PC-3 (cell line): ENCODE measurements around the gene GABRB2. TPM values are rescaled to one million over a fixed set of nuclear protein-coding genes. Genes with fewer than 3 reads are reported as not detected.

Experiments used
- ATAC-seq: fragments of 200-7000 bp; cut with Tn5 transposase; 2 replicates; pipeline ENCODE4 v1.9.1; 2020; ENCODE audit warnings: mild to moderate bottlenecking, moderate library complexity
- BruUV-seq: library from RNA; stranded (reverse); fragments of 400-500 nt; replicated peaks from 2 replicates; lab custom pipeline; 2021; lab: Mats Ljungman, UMichigan
- CTCF ChIA-PET: fragments of 300-600 bp; sonication (Branson Sonifier 250); formaldehyde crosslinking; loops from one replicate; lab custom pipeline; 2022; ENCODE audit warnings: antibody characterized with exemption; lab: Charles Lee
- POLR2A ChIA-PET: fragments of 300-600 bp; sonication (Branson Sonifier 250); formaldehyde crosslinking; loops from one replicate; lab custom pipeline; 2022; ENCODE audit warnings: antibody characterized with exemption; ENCODE audit not compliant: unreplicated experiment; lab: Charles Lee
- DNase-seq: peaks from one replicate; pipeline ENCODE4 v3.0.0-alpha.2; 2015
- H2AFZ ChIP-seq: fragments of 300-600 bp; sonication (generic); 2 replicates; pipeline ENCODE4 v1.6.0; 2016; ENCODE audit warnings: antibody characterized with exemption, low read length
- H3F3A ChIP-seq: fragments of 300-600 bp; sonication (generic); one replicate; pipeline ENCODE4 v1.6.0; 2017; ENCODE audit warnings: antibody characterized with exemption, low read length, control low read depth, mild to moderate bottlenecking; ENCODE audit not compliant: unreplicated experiment
- H3K27ac ChIP-seq: fragments of 300-600 bp; sonication (generic); 2 replicates; pipeline ENCODE4 v1.5.1; 2016; ENCODE audit warnings: mild to moderate bottlenecking, low read length
- H3K27me3 ChIP-seq: fragments of 300-600 bp; sonication (generic); 2 replicates; pipeline ENCODE4 v1.6.1; 2016; ENCODE audit warnings: low read length, mixed read lengths
- H3K36me3 ChIP-seq: fragments of 300-600 bp; sonication (generic); 2 replicates; pipeline ENCODE4 v1.6.1; 2016; ENCODE audit warnings: low read depth, mixed run types, low read length, mixed read lengths
- H3K4me1 ChIP-seq: fragments of 300-600 bp; sonication (generic); 2 replicates; pipeline ENCODE4 v1.5.1; 2016; ENCODE audit warnings: low read length; ENCODE audit not compliant: insufficient read depth
- H3K4me2 ChIP-seq: fragments of 300-600 bp; sonication (generic); 2 replicates; pipeline ENCODE4 v1.6.0; 2016; ENCODE audit warnings: low read length
- H3K4me3 ChIP-seq: fragments of 300-600 bp; sonication (generic); 2 replicates; pipeline ENCODE4 v1.5.1; 2016; ENCODE audit warnings: mild to moderate bottlenecking, low read length, mixed read lengths
- H3K79me2 ChIP-seq: fragments of 300-600 bp; sonication (generic); 2 replicates; pipeline ENCODE4 v1.6.1; 2017; ENCODE audit warnings: low read length, mixed read lengths
- H3K9ac ChIP-seq: fragments of 300-600 bp; sonication (generic); 2 replicates; pipeline ENCODE4 v1.6.0; 2016; ENCODE audit warnings: mild to moderate bottlenecking, low read length
- H3K9me2 ChIP-seq: fragments of 300-600 bp; sonication (generic); replicated peaks from 2 replicates; pipeline ENCODE4 v1.6.1; 2016; ENCODE audit warnings: mixed run types, low read length, mixed read lengths
- H3K9me3 ChIP-seq: fragments of 300-600 bp; sonication (generic); 2 replicates; pipeline ENCODE4 v1.6.1; 2016; ENCODE audit warnings: low read length, mixed read lengths
- H4K20me1 ChIP-seq: fragments of 300-600 bp; sonication (generic); 2 replicates; pipeline ENCODE4 v1.6.1; 2016; ENCODE audit warnings: low read length, mixed read lengths
- CTCF ChIP-seq: fragments of 300-600 bp; sonication (generic); conservative IDR thresholded peaks from 2 replicates; pipeline ENCODE4 v1.5.1; 2017; ENCODE audit warnings: antibody characterized with exemption, low read depth, mild to moderate bottlenecking, low read length
- EZH2 ChIP-seq: fragments of 300-600 bp; sonication (generic); IDR thresholded peaks from one replicate; pipeline ENCODE4 v1.6.1; 2017; ENCODE audit warnings: antibody characterized with exemption, mild to moderate bottlenecking, low read length; ENCODE audit not compliant: unreplicated experiment
- EZH2phosphoT487 ChIP-seq: fragments of 300-600 bp; sonication (generic); IDR thresholded peaks from 2 replicates; pipeline ENCODE4 v1.6.1; 2018; ENCODE audit warnings: mild to moderate bottlenecking, antibody characterized with exemption, low read length, borderline replicate concordance
- intact Hi-C: fragments of 100-400 bp; cut with micrococcal nuclease; formaldehyde crosslinking; loops from 2 replicates; pipeline ENCODE4 v1.9.0; 2023
- total RNA-seq: library from RNA; depleted of rRNA; stranded (reverse); fragments of >200 nt; gene quantifications from 2 replicates; pipeline ENCODE4 v1.2.3, GENCODE V29; 2014

Gene GABRB2
- total RNA-seq, 1 experiment from 2014 or later = not detected

GRCh38 chr5:161387121-161387520 is 159.4 kb downstream of the GABRB2 start:
- no peaks in the 10 kb centered on the region for H4K20me1 ChIP-seq
- ATAC-seq (no peak), DNase-seq (no peak)
- H3K36me3 ChIP-seq = no peaks in the 10 kb centered on the region
- intact Hi-C loops = no loop called here
- H3K4me2 ChIP-seq = no peak overlapping the region
- no peaks in the 10 kb centered on the region for H3K4me1 ChIP-seq
- no peak overlapping the region for H3K27ac ChIP-seq
- no peak overlapping the region for H2AFZ ChIP-seq
- peaks cover 8% of the 10 kb centered on the region for H3K9me3 ChIP-seq
- H3F3A ChIP-seq = no peaks in the 10 kb centered on the region
- BruUV-seq = no TSS peak
- H3K27me3 ChIP-seq = no peaks in the 10 kb centered on the region
- no peak overlapping the region for H3K9ac ChIP-seq
- H3K4me3 ChIP-seq = no peak overlapping the region
- POLR2A ChIA-PET = no interaction called here
- H3K9me2 ChIP-seq = no peaks in the 10 kb centered on the region
- CTCF ChIA-PET = no interaction called here
- TF ChIP-seq EZH2phosphoT487 = no peak
- no peak for TF ChIP-seq EZH2
- no peak for TF ChIP-seq CTCF
- no peaks in the 10 kb centered on the region for H3K79me2 ChIP-seq

- H3K4me1 ChIP-seq = no peaks in the 10 kb centered on the region
- TF ChIP-seq EZH2phosphoT487 = no peak
- no peak for TF ChIP-seq CTCF
- no peak for TF ChIP-seq EZH2
- intact Hi-C loops = no loop called here
- no peaks in the 10 kb centered on the region for H4K20me1 ChIP-seq
- no TSS peak for BruUV-seq
- H3K4me2 ChIP-seq = no peak overlapping the region
- no peak overlapping the region for H3K9ac ChIP-seq
- DNase-seq (no peak), ATAC-seq (no peak)
- no peak overlapping the region for H2AFZ ChIP-seq
- no peaks in the 10 kb centered on the region for H3K79me2 ChIP-seq
- no peaks in the 10 kb centered on the region for H3K36me3 ChIP-seq
- POLR2A ChIA-PET = no interaction called here
- H3F3A ChIP-seq = no peaks in the 10 kb centered on the region
- H3K9me2 ChIP-seq = no peaks in the 10 kb centered on the region
- H3K27me3 ChIP-seq = no peaks in the 10 kb centered on the region
- no peak overlapping the region for H3K4me3 ChIP-seq
- CTCF ChIA-PET = no interaction called here
- no peak overlapping the region for H3K27ac ChIP-seq
- H3K9me3 ChIP-seq = peaks cover 8% of the 10 kb centered on the region; the same call in 1 of the 2 replicates
Measured at GRCh38 chr5:161385027-161385426, 161.5 kb downstream of the GABRB2 start.

DNA sequence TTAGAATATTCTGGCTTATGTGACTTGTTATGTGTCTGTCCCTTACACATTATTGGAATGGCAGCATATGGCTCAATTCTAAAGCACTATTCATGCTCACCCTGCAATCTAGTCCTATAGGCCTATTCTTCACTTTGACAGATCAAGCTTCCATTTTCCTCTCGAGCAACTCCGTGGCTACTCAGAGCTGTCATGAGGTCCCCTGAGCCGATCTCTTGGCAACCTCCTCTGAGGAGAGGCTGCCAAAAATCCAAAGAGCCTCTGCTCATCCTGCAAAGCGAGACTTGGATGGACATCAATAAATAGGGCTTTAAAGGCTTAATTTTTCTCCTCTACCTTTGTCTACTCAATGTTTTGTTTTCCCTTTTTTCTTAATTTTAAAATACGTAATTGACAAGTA is 163.8 kb downstream of the GABRB2 start:
- no peaks in the 10 kb centered on the region for H3K36me3 ChIP-seq
- peaks cover 21% of the 10 kb centered on the region; the same call in 1 of the 2 replicates for H3K9me3 ChIP-seq
- H3K4me2 ChIP-seq = no peak overlapping the region
- no peaks in the 10 kb centered on the region for H3K4me1 ChIP-seq
- ChIA-PET POLR2A (no interaction called here), CTCF (no interaction called here)
- no TSS peak for BruUV-seq
- H3K4me3 ChIP-seq = no peak overlapping the region
- DNase-seq = no peak
- H3K79me2 ChIP-seq = no peaks in the 10 kb centered on the region
- H2AFZ ChIP-seq = no peak overlapping the region
- H3K27me3 ChIP-seq = no peaks in the 10 kb centered on the region
- H3K27ac ChIP-seq = no peak overlapping the region
- ATAC-seq = no peak
- H4K20me1 ChIP-seq = no peaks in the 10 kb centered on the region
- TF ChIP-seq CTCF (no peak), EZH2 (no peak), EZH2phosphoT487 (no peak)
- H3K9ac ChIP-seq = no peak overlapping the region
- no peaks in the 10 kb centered on the region for H3F3A ChIP-seq
- H3K9me2 ChIP-seq = no peaks in the 10 kb centered on the region
- intact Hi-C loops = no loop called here
